ENCODE data around the gene FMNL2.

FMNL2 gene

DNA sequence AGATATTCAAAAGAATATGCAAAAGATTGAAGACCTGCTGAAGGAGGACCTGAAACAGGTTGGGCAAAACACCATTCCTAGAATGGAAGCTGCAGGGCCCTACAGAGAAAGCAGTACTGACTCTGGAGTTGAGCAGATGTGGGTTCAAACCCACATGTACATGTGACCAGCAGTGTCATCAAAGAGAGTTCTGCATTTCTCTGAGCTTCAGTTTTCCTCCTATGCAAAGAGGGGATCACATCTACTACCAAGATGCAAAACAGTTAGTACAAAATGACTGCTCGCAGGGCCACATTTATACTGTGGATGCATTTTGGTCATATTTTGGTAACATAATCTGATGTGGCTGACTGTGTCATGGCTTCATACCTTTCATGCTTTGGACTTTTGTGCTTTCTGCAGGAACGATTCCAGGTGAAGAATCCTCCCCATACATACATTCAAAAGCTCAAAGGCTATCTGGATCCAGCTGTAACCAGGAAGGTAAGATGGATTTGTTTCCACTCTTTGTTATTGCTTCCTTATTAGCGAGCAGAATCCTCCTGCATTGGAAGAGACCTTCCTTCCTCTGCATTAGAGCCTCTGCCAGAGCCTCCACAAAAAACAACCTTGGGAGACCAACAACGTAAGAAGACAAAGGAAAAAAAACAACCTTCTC, 207.5 kb downstream of the FMNL2 start:
- FAIRE-seq, result no peak
- DNase-seq (ENCODE audit: extremely low spot score, insufficient read length, low read depth), result no peak

DNA sequence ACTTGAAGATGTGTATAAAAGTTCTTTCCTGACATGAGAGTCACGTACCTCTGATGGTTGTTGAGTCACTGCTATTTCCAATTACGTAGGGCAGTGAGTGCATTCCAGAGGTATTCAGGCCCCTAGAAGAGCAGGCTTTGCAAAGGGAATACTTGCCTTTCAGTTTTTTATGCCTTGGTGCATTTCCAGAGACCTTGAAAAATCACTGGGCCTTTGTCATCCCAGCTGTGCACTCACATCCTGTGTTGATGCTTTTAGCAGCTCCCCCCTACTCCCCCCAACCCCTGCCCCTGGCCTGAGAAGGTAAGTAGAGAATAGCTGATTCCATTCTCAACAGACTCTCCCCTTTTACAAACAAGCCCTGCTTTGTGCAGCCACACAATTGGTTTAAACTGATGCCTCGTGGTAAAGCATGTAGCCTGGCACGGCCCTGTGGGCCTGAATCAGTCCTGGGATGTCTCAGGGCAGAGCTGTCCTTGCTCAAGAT, 208.1 kb downstream of the FMNL2 start:
- FAIRE-seq, result no peak
- no peak for DNase-seq (ENCODE audit: extremely low spot score, insufficient read length, low read depth)

DNA sequence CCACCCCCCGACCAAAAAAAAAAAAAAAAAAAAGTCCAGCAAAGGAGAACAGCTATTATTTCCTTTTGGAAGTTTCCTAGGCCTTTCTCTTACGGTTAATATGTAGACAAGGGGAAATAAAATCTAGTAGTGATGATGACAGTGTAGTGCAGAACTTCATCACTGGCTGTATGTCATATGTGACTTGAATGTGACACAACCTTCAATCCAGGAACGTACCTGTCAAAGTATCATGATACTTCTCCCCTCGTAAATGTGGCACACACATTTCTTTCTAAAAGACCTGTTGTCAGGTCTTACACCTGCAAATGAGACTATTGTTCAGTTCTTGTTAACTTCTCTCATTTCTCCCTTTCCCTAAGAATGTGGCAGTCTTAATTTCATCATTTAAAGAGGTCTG, 208.7 kb downstream of the FMNL2 start:
- no peak for DNase-seq (ENCODE audit: extremely low spot score, insufficient read length, low read depth)
- no peak for FAIRE-seq

DNA sequence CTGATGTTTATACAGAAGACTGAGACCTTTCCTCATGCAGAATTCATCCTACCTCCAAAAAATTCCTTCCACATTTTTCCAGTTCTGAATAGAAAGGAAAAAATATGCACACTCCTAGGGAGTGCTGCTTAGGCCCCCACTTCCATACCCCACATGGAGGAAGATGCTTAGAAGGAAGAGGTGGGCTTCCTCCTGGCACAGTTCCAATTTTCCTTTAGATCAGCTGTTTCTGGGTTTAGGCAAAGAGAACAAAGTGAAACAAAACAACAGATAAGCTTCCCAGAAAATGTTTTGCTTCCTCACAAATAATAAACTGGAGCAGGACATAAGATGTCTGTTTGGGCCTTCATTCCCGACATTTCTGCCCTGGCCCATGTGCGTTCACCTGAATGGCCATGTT, 209.7 kb downstream of the FMNL2 start:
- DNase-seq (ENCODE audit: extremely low spot score, insufficient read length, low read depth) (no peak), FAIRE-seq (no peak)

DNA sequence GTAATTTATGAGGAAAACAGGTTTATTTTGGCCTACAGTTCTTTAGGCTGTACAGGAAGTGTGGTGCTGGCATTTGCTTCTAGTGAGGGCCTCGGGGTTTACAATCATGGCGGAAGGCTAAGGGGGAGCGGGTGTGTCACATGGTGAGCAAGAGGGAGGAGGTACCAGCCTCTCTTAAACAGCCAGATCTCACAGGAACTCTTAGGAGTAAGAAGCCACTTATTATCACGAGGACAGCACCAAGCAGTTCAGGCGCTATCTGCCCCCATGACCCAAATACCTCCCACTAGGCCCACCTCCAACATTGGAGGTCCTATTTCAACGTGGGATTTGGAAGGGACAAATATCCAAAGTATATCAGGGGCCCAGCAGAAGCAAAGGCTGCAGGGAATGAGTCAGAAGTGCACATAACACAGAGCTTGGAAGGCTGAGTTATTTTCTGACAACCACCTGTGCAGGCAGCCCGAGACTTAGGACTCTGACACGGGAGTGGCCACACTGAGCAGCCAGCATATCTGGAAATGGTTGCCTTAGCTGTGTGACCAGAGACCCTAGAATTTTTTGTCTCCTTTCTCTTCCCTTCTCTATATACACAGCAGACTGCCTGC, 211.4 kb downstream of the FMNL2 start:
- DNase-seq (ENCODE audit: extremely low spot score, insufficient read length, low read depth), result no peak
- FAIRE-seq, result no peak

DNA sequence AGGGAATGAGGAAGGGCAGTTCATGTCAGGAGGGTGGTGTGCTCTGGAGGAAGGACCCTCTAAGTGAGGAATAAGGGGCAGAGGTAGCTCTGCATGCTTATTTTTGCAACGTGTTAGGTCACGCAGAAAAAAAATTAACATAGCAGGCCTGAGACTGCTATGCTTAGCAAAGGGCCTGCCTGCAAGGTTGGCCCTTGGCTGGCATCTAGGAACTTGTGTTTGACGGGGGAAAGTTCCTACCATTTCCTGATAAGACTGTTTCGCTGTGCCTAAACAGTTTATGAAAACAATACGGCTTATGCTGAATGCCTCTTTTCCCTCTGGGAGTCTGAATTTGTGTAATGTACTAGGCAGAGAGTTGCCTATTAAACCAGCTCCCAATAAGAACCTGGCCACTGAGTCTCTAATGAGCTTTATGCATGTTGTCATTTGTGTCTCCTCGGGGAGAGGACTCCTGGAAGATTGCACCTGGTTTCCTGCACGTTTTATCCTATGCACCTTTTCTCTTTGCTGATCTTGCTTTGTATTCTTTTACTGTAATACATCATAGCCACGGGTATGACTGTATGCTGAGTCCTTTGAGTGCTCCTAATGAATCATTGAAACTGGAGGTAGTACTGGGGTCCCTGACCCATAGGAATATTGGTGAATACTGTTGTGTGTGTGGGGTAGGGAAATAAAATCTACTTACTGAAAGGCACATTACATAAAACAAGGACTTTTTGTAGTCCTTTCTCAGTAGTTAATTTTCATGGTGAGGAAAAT, 213.3 kb downstream of the FMNL2 start:
- FAIRE-seq (no peak), DNase-seq (ENCODE audit: extremely low spot score, insufficient read length, low read depth) (no peak)

DNA sequence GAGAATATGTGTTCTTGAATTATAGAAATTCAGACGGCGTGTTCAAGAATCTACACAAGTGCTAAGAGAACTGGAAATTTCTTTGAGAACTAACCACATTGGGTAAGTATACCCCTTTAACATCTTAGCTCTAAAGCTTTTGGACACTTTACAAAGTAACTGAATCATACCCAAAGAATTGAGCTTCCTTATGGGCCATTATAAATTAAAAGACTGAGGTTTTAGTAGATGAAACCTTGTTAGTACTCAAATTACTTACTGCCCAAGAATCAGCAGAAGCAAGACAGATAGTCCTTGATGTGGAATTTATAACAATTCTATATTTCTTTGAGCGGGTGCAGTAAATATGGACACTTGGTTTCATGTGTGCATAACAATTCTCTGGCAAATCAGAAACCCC, 214.0 kb downstream of the FMNL2 start:
- FAIRE-seq, result no peak
- DNase-seq (ENCODE audit: extremely low spot score, insufficient read length, low read depth), result no peak

DNA sequence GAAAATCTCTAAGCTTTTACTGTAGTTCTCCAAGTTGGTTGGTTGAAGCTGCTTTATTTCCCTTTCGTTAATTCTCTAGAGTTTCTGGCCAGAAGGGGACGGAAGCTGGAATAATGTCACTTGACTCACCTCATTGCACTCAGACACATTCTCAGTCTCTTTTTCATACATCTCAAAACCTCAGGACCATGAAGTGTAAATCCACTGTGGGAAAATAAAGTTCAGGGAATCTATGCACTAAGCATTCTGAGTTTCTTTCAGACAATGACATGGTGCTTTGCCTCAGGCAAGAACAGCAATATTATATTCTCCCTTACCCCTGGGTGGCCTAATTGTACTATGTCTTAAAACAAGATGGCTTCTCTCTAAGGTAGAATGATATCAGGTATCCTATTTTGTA, 214.4 kb downstream of the FMNL2 start:
- FAIRE-seq (no peak), DNase-seq (ENCODE audit: extremely low spot score, insufficient read length, low read depth) (no peak)

DNA sequence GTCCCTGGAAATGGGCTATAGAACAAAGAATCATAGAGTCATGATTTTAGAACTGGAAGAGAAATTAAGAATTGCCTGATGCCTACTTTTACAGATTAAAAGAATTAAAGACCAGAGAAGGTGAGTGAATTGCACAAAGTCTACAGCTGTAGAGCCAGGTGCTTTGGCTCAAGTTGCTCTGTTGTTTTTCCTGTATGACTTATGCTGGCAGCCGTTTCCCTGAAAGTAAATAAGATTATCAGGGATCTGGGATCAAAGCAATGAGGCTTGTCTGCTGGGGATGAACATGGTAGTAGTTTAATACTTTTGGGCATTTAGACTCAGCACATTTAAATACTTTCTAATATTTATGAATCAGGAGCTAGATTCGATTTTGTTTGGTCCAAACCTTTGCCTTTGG, 215.4 kb downstream of the FMNL2 start:
- FAIRE-seq (no peak), DNase-seq (ENCODE audit: extremely low spot score, insufficient read length, low read depth) (no peak)

DNA sequence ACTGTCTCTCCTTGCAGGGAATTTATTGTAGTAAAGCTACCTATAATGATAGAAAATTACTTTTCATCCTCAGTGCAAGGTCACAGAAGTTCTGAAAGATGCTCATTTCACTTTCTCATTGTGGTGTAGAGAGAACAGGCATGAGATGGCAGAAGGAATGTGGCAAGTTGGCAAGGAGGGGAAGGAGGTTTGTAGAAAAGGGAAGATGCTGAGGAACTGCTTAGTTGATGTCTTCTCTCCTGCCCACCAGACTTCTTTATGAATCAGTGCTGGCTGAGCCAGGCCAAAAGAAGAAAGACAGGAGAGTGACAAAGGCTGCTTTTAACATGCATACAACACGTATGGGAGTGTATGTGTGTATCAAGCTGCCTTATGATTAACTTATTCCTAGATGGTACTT, 217.9 kb downstream of the FMNL2 start:
- no peak for FAIRE-seq
- DNase-seq (ENCODE audit: extremely low spot score, insufficient read length, low read depth), result no peak

DNA sequence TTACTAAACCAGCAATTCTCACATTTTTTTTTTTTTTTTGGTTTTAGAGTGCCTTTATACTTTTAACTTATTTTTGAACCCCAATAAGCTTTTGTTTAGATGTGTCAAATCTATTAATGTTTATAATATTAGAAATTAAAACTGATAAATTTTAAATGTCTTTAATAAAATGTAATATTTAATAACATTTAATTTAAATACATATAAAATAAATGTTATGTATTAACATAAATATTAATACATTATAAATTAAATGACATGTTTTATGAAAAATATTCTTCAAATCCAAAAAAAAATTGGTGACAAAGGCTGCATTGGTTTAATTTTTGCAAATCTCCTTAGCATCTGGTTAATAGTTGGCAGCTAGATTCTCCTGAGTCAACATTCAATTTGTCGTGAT, 218.5 kb downstream of the FMNL2 start:
- DNase-seq (ENCODE audit: extremely low spot score, insufficient read length, low read depth), result no peak
- no peak for FAIRE-seq

DNA sequence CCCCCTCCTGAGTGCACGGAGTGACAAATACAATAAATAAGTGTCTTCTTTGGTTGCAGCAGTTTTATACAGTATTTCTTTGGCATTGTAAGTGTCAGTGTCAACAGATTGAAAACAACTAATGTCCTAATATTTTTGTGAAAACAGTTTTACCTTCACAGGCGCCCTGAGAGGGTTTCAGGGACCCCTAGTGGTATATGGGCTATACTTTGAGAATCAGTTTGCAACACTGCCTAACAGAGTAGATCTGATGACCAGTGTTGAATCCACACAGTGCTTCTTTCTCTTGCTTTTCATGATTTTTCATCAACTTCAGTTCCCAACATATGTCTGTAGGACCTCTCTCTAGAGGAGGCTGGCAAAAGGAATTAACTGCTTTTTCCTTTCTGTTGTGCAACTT, 220.1 kb downstream of the FMNL2 start:
- DNase-seq (ENCODE audit: extremely low spot score, insufficient read length, low read depth) (no peak), FAIRE-seq (no peak)

DNA sequence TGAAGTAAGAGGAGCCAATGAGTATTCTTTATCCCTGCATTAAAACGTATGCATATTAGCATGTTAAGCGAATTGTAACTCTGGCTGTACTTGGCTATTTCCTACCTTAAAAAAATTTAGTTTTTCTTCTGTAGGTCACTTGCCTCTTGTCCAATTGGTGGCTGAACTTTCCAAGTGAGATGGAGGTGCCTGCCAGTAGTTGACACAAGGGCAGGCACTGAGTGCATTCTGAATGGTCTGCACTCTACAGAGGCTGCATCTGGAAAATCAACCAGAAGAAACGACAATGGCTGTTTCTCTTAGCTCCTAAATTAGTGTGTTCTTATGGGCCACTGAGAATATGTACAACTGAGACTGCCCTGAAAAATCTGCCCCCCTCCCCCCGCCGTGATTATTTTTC, 221.5 kb downstream of the FMNL2 start:
- FAIRE-seq (no peak), DNase-seq (ENCODE audit: extremely low spot score, insufficient read length, low read depth) (no peak)

DNA sequence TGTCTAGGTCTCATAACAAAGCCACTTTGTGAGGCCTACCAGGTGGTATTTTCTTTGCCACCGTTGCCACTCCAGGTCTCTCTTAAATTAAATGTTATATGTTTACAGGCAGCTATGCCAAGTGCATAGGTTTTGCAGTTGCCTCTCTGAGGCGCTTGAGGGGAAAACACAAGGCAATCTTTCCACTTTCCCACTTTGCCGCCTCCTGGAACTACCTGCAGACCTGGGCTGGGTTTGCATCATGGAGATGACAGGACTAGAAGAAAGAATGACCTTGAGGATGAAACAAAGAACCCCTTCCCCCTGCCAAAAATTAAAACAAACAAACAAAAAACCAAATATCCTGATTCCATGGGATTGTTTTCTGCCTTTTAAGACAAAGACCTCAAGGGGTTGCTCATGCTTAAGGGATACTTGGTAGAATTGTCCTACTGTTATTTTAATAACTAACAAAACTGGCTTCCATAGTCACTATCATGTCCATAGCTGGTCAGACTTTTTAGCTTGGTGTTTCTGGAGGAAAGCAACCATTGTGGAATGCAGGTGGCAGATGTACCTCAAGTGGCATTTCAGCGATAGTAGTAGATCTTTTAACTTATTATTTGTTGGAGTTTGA, 222.4 kb downstream of the FMNL2 start:
- FAIRE-seq (no peak), DNase-seq (ENCODE audit: extremely low spot score, insufficient read length, low read depth) (no peak)

DNA sequence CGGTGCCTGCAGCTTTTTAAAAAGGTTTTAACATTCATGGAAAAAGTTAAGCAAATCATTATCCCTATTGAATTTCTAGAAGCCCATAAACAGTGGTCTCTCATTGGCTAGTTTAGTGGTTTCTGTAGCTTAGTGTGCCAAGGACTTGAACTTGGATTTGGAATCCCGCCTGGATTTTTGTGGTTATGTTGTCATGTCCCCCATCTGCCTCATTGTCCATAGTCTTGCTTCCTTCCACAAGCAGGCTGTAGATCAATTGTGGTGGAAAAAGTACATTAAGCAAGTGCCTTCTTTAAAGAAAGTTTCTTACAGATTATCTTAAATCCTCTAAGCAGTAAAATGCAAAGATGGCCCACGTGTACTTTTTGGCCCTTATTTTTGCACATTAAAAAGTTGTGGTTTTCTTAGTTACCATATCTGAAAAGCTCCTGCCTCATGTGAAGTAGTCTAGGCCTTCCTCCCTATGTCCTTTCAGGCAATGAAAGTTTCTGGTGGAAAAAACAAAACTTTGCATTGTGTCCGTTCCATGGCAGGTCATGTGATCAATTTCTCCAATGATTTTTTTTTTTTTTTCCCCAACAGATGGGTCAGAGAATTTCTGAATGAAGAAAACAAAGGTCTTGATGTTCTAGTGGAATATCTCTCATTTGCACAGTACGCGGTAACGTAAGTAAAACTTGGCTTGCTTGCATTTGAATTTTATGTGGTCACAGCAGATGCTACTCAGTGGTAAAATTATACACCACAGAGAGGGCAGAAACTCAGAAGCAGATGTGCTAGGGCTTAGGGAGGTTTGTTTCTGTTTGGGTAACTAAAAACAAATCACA, 223.4 kb downstream of the FMNL2 start:
- DNase-seq (ENCODE audit: extremely low spot score, insufficient read length, low read depth) (no peak), FAIRE-seq (no peak)

DNA sequence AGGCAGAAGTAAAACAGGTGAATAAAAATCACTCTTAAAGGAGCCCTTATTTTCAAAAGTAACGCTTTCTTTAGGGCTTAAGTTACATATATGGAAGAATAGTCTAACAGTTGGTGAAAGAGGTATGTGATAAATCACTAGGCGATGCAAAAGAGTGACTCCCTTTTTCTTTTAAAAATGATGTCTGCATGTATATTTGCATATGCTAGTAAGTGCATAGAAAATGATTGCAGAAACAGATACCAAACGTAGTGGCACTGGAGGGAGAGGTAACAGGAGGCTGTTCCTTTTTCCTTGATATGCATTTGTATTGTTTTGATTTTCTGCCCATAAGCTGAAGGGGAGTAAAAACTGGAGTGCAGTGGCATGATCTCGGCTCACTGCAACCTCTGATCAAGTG, 224.0 kb downstream of the FMNL2 start:
- FAIRE-seq, result no peak
- DNase-seq (ENCODE audit: extremely low spot score, insufficient read length, low read depth), result no peak

DNA sequence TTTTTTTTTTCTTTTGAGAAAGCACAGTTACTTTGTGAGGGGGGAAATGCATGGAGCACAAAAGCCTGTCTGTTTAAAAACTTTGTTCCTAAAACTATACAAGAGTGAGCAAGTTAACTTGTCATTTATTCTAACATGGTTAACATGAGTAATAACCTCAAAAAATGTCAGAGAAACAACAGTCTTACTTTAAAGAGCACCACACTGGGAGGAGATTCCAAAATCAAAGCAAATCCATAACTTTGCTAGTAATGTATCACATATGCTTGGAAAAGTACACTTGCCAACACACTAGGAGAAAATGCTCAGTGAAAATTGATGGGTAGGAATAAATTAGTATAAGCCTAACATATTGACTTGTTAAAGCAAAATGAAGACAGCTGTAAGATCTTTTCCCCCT, 225.2 kb downstream of the FMNL2 start:
- no peak for FAIRE-seq
- DNase-seq (ENCODE audit: extremely low spot score, insufficient read length, low read depth), result no peak

DNA sequence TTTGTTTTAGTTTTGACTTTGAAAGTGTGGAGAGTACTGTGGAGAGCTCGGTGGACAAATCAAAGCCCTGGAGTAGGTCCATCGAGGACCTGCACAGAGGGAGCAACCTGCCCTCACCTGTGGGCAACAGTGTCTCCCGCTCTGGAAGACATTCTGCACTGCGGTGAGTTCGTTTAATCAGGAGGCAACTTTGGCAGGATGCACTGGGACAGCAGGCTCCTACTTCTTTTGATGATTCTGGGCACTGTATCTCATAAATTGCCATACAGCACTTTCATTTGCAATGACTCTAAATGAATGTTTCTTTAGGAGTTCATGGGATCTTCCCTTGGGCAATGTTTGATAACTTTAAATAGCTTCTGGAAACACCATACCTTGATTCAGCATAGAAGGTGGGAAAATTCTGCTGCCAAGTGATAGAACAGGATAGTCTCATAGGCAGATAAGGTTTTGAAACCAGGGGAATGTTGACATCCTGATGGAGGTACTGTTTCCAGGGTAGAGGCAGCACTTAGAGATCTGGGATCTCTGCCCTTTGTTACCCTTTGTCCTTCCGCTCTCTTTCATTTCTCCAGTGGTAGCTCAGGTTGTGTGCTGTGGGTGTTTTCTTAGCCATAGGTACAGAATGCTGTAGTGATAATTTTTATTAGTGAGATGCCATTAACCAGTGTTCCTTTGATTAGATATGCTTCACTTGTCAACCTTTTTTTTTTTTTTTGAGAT, 226.1 kb downstream of the FMNL2 start:
- no peak for FAIRE-seq

DNA sequence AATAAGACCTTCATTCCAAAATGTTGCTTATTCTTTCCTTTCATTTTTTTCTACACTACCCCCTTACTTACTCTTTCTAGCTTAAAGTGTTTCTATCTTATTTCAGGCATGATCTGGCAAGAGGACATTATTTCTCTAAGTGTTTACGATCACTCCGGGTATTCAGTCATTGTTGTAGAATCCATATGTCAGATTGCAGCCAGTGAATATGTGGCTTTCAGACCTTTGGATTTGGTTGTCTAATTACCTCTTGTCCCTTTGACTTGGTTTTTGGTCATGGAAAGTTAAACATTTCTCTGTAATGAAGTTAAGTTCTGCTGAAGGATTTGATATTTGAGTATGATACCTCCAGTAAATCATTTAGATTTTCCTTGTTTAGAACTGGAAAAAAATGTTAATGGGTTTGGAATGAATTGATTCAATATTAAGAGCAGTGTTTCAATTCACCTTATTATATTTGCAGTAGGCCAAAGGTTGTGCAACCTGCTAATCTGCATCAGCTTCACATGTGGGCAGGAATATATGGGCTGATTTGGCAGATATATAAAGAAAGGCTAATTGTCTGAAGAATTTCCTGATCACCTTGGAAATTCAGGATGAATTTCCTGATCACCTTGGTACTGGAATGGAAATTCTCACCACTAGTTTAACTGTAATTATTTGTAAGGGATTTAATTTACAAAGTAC, 227.4 kb downstream of the FMNL2 start:
- DNase-seq (ENCODE audit: extremely low spot score, insufficient read length, low read depth) (no peak), FAIRE-seq (no peak)

More for the DNA sequence above, 226.1 kb downstream of the FMNL2 start:
- DNase-seq (ENCODE audit: extremely low spot score, insufficient read length, low read depth), result no peak

All from GM18507 (cell line).